HG02884 (cell line): ENCODE measurements around the gene BORCS8.

Experiments used
- ATAC-seq: cut with Tn5 transposase; IDR thresholded peaks from one replicate; pipeline ENCODE4 v1.9.1; 2021; ENCODE audit warnings: mild to moderate bottlenecking, moderate library complexity; ENCODE audit not compliant: unreplicated experiment

Gene BORCS8

DNA sequence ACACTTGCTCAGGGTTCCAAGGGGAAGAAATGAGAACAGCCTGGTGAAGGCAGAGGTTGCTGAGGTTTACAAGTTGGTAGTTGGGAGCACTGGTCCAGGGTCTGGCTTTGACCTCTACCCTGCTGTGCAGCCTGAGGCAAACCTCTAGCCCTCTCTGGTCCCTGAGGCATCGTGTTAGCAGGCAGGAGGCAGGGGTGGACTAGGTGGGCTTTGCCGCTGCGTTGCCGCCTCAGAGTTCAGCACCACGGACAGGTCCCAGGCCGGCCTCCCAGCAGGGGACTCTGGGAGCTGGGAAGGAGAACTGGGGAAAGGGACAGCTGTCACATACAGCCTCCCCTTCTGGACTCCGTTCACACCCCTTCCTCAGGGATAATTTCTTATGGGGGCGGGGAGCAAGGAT, 22.9 kb upstream of the BORCS8 start:
- no peak for ATAC-seq

DNA sequence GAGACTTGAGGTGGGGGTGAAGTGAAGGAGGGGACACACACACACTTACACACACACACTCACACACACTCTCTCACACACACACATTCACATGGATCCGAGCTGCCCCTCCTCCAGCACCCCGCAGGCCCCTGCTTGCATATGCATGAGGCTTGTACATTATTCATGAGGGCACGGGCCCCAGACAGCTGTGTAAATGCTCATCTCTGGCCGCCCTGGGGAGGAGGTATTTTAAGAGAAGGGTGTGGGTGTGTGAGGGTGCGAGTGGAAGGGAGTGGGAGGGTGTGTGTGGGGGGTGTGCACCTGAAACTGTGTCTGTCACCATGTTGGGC, 22.2 kb upstream of the BORCS8 start:
- no peak for ATAC-seq

DNA sequence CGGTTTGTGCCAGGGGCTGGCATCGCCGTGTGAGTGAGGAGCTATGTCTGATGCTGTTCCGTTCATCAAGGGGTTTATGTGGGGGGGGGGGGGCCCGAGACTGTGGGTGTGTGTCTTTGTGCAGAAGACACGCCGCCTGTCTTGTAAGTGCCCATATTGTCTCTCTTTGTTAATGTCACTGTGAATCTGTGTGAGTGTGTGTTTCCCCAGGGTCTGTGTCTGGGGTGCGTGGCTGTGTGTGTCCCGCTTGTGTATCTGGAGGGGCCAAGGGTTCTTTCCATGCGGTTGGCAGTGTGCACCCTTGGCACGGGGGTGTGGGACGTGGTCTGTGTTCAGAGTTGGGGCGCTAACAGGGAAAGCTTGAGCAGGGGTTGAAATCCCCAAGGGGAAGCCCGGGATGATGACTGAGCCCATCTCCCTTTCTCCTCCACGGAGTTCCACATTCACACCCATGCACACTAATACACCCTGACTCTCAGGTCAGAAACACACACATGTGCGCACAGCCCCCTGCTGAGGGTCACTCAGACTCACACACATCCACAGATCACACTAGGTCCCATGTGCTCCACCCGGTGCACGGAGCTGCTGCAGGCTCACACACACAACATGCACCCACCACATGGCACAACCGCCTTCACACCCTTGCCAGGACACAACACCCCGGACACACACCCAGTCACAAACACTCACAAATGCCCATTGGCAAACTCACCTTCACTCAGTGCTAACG, 21.6 kb upstream of the BORCS8 start:
- ATAC-seq = no peak

DNA sequence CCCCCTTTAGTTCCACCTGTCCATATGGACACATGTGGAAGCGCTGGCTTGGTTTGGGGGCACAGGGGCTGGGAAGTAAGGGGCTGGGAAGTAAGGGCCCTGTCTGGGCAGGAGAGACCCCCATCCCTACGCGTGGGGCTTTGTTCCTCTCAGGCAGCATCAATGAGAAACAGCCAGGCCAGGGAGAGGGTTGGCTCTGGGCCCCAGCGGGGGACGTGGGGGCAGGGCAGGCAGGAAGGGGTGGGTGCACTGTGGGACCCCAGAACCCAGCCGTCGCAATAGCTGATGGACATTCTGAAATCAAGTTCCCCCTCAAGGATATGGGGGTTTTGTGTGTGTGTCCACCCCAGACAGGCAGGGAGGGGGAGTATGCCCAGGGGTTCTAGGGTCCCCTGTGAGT, 21.0 kb upstream of the BORCS8 start:
- ATAC-seq = no peak

DNA sequence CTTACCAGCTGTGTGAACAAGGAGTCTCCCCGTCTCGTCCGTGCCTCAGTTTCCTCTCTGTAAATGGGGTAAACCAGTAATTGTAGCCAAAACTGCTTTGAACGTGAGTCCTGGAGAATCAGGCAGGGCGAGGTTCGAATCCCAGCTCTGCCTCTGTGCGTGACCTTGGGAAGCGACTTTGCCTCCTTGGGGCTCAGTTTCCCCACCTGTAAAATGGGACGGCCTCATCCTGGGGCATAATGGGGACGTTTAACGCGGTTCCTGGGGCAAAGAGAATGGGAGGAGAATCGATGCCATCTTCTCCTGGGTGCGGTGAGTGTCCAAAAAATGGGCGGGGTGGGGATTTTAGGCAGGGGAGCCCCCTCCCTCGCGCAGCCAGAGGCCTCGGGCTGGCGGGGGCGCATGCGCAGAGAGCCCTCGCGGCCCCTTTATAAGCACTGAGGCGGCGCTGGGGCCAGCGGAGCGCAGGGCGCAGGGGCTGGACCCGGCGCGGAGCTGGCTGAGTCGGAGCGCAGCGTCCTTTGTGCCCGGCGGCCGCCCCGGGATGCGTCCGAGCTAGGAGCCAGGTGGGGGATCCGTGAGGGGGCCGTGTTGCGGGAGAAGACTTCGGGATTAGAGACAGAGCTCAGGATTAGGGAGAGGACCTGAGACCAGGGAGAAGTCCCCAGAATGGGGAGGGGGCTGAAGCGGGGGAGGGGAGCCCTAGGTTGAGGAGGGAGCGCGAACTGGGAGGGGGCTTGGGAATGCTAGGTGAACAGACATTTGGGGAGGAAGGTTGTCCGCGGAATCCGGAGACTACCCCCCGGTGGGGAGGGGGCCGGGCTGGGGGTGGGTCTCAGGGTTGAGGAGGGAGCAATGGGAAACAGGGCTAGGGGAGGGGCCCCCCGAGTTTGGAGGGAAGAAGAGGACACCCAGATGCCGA, 19.8 kb upstream of the BORCS8 start, which contains the start of gene NCAN:
Gene NCAN (plus strand): TSS at position 460 of the 922 bp plus-strand sequence. CDS start 4,996 bp downstream, outside the sequence.
- ATAC-seq = no peak

DNA sequence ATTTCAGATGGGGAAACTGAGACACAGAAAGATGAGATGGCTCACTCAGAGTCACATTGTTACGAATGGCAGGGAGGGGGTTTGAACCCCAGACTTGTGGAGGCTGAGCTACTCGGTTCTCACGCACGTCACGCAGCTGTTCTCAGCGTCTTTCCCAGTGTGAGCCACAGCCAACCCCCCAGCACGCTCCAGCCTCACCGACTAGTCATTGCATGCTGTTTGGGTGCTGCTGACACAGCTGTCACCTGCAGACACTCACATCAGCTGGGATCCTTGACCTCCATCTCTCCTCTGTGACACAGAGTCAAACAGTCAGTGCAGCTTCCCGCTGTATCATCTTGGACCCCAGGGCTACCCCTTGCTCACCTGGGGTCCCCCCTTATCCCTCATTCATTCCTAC, 17.4 kb upstream of the BORCS8 start:
- no peak for ATAC-seq

DNA sequence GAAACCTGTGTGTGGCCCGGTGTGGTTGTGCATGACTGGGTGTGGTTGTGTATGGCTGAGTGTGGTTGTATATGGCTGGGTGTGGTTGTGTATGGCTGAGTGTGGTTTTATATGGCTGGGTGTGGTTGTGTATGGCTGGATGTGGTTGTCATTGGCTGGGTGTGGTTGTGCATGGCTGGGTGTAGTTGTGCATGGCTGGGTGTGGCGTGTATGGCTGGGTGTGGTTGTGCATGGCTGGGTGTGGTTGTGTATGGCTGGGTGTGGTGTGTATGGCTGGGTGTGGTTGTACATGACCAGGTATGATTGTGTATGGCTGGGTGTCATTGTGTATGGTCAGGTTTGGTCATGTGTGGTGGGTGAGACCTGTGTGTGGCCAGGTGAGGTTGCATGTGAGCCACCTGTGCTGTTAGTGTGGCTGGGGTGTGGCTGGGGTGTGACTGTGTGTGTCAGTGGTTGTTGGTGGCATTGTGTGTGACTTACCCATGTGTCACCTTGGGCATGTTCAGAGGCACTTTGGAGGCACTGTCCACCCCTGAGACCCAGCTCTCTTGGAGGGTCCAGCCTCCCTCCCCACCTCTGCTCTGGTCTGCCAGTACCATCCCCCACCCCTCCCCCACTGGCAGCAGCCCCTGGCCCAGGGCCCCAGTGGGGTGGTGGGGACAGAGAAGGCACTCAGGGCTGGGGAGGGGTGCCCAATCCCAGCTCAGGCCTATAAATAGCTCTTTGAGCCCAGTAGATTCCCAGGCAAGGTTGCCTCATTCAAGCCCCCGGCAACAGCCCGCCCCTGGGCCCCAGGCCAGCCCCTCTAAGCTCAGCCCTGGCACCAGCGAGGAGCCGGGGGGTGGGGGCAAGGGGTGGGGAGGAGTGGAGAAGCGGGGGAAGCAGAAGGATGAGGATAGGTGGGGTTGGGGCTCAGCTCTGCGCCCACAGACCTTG, 16.0 kb upstream of the BORCS8 start:
- no peak for ATAC-seq

DNA sequence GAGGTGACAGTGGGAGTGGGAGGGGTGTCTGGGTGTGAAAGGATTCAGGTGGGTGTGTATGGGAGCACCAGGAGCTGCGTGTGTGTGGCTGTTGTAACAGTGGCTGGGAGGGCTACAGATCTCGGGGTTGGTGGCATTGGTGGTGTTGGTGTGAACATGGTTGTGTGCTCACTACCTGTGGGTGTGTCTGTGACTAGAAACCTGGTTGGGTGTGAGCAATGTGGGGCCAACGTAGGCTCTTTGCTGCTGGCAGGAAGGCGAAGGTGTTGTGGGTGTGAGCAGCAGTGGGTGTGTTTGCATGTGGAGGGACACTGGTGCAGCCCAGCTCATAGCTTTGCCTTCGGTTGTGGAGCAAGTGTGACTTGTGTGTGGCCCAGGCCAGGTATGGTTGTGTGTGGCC, 15.0 kb upstream of the BORCS8 start:
- ATAC-seq = no peak

DNA sequence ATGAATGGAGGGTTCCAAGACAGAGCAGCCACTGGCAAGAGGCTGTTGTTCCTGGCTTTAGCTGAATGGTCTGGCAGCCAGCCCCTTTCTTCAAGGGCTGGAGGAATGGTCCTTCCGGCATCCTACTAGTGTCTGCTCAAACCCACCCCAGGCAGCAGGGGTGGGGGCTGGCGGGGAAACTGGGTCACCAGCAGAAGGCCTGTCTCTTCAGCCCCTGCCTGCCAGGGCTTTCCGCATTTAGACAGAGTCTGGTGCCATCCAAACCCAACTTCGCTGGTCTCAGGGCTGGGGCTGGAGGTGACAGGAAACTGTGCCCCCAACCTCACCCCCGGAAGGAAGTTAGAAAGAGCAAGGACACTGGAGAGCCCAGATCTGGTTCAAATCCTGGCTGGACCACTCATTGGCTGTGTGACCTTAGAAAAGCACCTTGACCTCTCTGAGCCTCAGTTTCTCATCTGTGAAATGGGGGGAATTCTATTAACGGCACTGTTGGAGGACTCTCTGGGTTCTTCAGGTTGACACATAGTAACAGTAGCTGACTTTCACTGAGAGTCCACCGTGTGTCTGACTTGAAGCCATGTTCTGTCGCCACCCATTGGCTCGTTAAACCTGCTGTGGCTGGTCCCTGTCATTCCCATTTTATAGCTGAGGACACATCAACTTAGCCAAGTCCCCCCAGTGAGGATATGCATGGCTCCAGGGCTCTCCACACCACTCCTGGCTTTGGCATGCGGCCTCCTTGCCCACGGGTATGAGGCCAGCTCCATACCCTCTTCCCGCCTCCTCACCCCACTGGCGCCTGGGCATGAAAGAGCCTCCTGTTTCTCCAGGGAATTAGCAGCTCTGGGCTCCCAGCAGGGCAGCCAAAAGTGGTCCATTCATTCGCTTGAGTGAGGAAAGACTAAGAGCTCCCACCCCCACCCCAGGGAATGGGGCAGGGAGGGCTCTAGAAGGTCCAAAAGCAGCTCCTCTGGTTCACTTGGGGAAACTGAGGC, 13.8 kb upstream of the BORCS8 start:
- ATAC-seq = no peak

DNA sequence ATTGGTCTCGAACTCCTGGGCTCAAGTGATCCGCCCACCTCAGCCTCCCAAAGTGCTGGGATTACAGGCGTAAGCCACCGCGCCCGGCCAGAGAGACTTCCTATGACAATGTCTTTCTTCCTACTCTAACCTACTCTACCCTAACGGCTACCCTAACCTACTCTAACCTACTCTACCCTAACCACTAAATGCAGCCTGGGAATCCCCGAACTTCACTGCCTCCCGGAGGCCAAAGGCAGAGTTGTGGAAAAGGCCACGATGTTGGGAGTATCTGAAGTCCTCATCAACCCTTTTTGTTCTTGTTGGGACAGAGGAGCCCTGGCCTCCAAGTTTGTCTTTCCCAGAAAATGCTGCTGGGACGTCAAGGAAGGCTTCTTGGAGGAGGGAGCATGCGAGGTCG, 12.2 kb upstream of the BORCS8 start:
- ATAC-seq = no peak

DNA sequence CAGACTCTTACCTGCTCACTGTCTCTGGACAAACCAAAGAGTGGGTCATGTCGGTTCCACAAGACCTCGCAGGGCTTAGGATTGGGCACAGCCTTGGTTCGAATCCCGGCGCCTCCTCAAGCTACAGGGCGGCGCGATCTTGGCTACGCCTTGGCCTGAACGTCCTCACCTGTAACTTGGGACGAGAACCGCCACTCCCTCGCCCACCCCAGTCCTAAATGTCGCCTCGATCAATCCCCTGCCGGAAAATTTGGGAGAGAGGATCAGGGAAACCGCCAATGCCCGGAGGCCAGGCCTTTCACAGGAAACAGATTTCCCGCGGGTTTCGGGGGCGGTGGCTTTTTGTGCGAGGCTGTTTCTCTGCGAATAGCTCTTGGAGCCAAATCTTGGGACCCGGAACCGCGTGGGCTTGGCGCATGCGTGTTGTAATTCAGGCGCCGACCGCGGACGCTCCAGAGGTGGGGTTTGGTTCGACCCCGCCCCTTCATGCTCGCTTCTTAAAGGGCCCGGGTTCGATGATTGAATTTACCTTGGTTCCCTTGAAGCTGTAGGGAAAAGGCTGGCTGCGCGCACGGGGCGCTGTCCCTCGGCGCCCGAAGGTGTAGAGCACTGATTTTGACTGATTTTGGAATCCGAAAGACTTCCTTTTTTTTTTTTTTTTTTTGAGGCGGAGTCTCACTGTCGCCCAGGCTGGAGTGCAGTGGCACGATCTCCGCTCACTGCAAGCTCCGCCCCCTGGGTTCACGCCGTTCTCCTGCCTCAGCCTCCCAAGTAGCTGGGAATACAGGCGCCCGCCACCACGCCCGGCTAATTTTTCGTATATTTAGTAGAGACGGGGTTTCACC, 11.3 kb upstream of the BORCS8 start, which contains the start of gene NR2C2AP:
Gene NR2C2AP (minus strand): TSS at position 403 of the 845 bp plus-strand sequence. CDS start 354 bp downstream, at position 49.
- ATAC-seq = peak; percentile 77

DNA sequence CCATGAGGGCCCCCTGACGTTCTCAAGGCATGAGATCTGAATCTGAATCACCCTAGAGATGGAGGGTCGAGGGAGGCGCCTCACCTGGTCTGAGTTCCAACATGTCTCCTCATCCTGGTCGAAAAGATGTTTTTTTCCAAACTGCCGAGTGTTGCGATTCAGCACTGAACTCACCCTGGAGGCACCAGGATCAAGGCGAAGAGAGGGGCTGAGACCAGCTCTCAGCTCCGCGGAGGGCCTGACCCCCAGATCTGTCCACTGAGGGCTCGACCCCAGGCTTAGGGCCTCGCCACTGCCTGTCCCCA, 10.7 kb upstream of the BORCS8 start:
- ATAC-seq = peak; percentile 13

DNA sequence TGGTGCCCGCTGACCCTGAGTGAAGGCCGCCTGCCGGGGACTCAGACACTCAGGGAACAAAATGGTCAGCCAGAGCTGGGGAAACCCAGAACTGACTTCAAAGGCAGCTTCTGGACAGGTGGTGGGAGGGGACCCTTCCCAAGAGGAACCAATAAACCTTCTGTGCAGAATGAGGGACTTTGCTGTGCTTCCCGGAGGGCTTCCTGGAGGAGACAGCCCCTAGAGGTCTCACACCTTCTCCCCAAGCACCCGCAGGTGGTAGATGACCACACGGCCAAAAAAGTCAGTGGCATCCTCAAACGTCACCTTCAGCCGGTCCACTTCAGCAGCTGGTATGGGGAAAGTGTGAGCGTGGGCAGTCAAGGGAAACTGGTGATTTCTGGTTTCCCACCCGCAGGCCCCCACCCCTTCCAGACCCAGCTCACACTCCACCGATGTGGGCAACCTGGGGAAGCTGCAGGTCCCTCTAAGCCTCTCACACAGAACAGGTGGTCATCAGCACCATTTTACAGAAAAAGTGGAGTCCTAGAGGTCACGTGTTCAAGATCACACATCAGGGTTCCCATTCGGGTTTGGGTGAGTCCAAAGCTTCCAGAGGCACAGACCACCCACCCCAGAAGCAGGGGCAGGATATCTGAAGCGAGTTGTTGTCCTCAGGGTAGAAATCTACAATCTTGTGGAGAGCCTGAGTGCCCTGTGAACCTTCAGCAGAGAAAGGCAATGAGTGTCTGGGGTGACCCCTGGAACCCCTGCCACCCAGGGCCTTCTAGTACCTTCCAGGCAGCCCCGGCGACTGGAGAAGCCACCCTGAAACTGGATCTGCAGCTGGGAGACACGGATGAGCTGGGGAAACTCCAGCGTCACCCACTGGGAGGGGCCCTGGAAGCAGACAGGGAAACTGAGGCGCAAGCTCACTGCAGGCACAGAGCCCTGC, 10.0 kb upstream of the BORCS8 start:
- no peak for ATAC-seq

DNA sequence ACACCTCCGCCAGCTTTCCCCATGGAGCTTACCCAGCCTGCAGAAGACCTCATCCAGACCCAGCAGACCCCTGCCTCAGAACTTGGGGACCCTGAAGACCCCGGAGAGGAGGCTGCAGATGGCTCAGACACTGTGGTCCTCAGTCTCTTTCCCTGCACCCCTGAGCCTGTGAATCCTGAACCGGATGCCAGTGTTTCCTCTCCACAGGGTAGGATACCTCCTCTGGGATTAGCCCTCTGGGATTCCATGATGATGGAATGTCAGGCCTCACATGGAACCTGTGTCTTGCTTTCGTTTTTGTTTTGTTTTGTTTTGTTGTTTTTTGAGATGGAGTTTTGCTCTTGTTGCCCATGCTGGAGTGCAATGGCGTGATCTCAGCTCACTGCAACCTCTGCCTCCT, 2.0 kb upstream of the BORCS8 start:
- ATAC-seq = no peak

DNA sequence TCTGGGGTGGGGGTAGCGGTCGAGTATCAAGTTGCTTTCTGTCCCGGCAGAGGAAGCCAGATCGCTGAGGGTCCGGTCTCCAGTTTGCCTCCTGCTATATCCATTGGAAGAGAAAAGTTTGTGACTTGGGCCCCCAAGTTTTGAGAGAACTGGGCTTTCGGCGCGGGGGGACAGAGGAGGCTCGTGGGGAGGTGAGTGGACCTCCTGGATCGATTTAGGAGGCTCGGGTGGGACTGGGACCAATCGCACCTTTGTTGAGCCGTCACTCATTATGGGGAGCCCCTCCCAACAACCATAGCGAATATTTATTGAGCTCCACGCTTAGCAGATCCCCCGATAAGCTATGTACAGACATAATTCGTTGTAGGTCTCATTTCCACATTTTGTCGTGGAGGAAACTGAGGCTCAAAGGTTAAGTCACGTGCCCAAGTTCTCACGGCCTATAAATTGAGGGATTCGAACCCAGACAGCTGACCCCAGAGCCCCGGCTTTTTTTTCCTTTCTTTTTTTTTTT, 1.0 kb upstream of the BORCS8 start:
- ATAC-seq = no peak

DNA sequence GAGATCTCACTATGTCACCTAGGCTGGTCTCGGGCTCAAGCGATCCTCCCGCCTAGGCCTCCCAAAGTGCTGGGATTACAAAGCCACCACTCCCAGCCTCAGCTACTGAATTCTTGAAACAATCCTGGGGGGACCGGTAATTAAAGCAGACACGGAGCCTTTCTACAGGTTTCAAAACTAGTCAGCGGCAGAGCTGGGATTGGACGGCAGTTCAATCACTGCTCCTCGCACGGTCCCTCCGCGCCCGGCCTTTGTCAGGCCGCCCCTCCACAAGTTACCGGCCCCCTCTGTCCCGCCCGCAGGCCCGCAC, 229 bp downstream of the BORCS8 start:
- ATAC-seq = no peak

DNA sequence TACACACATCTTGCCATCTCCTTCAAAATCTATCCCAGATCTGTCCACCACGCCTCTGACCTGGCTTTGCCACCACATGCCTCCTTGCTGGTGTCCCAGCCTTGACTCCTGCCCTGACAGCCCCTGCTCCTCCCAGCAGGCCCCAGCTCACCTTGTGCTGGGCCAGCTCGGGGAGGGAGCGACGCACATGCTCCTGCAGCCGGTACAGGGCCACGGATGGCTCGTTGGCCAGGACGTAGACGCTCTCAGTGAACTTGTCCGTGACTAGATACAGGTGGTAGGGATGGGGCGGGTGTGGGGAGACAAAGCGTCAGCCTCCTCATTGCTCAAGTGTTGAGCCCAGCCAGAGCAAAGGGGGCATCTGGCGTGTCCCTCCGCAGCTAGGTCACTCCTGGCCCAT, 5.2 kb downstream of the BORCS8 start:
- no peak for ATAC-seq
